Amygdala (tissue), 56 donors: ENCODE measurements around the gene HOXB8.

ENCODE experiments used
- DNase-seq, 56 donors: peaks; one replicate each; lab custom pipeline; 2025; lab: John Stamatoyannopoulos, UW

HOXB8 gene

GRCh38 chr17:48571024-48571818 is 43.9 kb downstream of the HOXB8 start:
- no peak for DNase-seq

- no peak for DNase-seq
Measured at GRCh38 chr17:48570325-48571023, 44.6 kb downstream of the HOXB8 start.

- DNase-seq: no peak
Measured at GRCh38 chr17:48569674-48570324, 45.3 kb downstream of the HOXB8 start.

- DNase-seq: no peak
Measured at GRCh38 chr17:48569240-48569582, 45.9 kb downstream of the HOXB8 start.

- DNase-seq: no peak
Measured at GRCh38 chr17:48568499-48569239, 46.4 kb downstream of the HOXB8 start.

- no peak for DNase-seq
Measured at GRCh38 chr17:48567646-48568354, 47.3 kb downstream of the HOXB8 start.

- DNase-seq: no peak
Measured at GRCh38 chr17:48567209-48567608, 47.9 kb downstream of the HOXB8 start.

- no peak for DNase-seq
Measured at GRCh38 chr17:48566717-48567116, 48.4 kb downstream of the HOXB8 start.

GRCh38 chr17:48565925-48566710 is 49.0 kb downstream of the HOXB8 start:
- DNase-seq: no peak

GRCh38 chr17:48565022-48565554 is 50.0 kb downstream of the HOXB8 start:
- DNase-seq: no peak

- DNase-seq: no peak
Measured at GRCh38 chr17:48564188-48565021, 50.7 kb downstream of the HOXB8 start.

- no peak for DNase-seq
Measured at GRCh38 chr17:48563867-48564187, 51.3 kb downstream of the HOXB8 start.

GRCh38 chr17:48563385-48563838 is 51.7 kb downstream of the HOXB8 start:
- no peak for DNase-seq

- no peak for DNase-seq
Measured at GRCh38 chr17:48562934-48563333, 52.2 kb downstream of the HOXB8 start.
